A549 (cell line): ENCODE data around the gene RNU6-9. TPM values are rescaled to one million over a fixed set of nuclear protein-coding genes. Genes with fewer than 3 reads are reported as not detected.
"Not testable (repeated sequence)": the region's sequence is repeated elsewhere in the genome, so short reads cannot be mapped to it uniquely, and the experiment has no call there.

Experiments used
- ATAC-seq, 2 experiments: fragments of 200-7000 bp in 1 of 2; fragments of >200 bp in 1 of 2; cut with Nextera tagmentation in 1 of 2; cut with Tn5 transposase in 1 of 2; 3 replicates each; pipeline versions ENCODE4 v1.8.0 to v1.9.1; 2018 to 2020; ENCODE audit warnings: mild to moderate bottlenecking in 1 of 2, moderate library complexity in 1 of 2
- CTCF ChIA-PET: fragments of 300-600 bp; sonication (Branson Sonifier 250); formaldehyde crosslinking; extraction: SDS; loops from one replicate; lab custom pipeline; 2021; ENCODE audit warnings: antibody characterized with exemption, inconsistent platforms; lab: Yijun Ruan, JAX
- POLR2A ChIA-PET: fragments of 350-600 bp; formaldehyde crosslinking; extraction: SDS; loops from one replicate; lab custom pipeline; 2021; ENCODE audit warnings: antibody characterized with exemption, inconsistent platforms; lab: Yijun Ruan, JAX
- DNase-seq, 2 experiments: peaks; one replicate each; pipeline versions ENCODE4 v3.0.0 to v3.0.0-alpha.2; 2011 to 2016; ENCODE audit warnings: low read depth in 1 of 2, low spot score in 1 of 2
- FAIRE-seq: peaks from 2 replicates; lab custom pipeline; 2011; peaks lifted over from hg19 to GRCh38; lab: Jason Lieb, UNC
- H3K27ac ChIP-seq, 2 experiments: fragments of >200 bp; sonication (Bioruptor Twin); formaldehyde crosslinking; 3 replicates each; pipeline ENCODE4 v1.5.1; 2016 to 2017
- H3K4me1 ChIP-seq: fragments of >200 bp; sonication (Bioruptor Twin); formaldehyde crosslinking; 3 replicates; pipeline ENCODE4 v1.6.1; 2016
- H3K4me2 ChIP-seq: fragments of >200 bp; sonication (Bioruptor Twin); formaldehyde crosslinking; 3 replicates; pipeline ENCODE4 v1.6.1; 2016
- H3K4me3 ChIP-seq: fragments of >200 bp; sonication (Bioruptor Twin); formaldehyde crosslinking; 3 replicates; pipeline ENCODE4 v1.5.1; 2016
- H3K9me3 ChIP-seq: fragments of >200 bp; sonication (Bioruptor Twin); formaldehyde crosslinking; 3 replicates; pipeline ENCODE4 v1.6.1; 2016
- CBX2 ChIP-seq: fragments of 200-600 bp; sonication (generic); IDR thresholded peaks from 2 replicates; pipeline ENCODE4 v1.6.1; 2016; ENCODE audit warnings: low read depth, mild to moderate bottlenecking, borderline replicate concordance
- CEBPB ChIP-seq, 2 experiments: fragments of >200 bp in 1 of 2; sonication (Bioruptor Twin) in 1 of 2; formaldehyde crosslinking in 1 of 2; IDR thresholded peaks; 2 replicates each; pipeline ENCODE4 v1.6.1; 2012 to 2016
- EHF ChIP-seq: fragments of 250-450 bp; sonication (Bioruptor Pico); IDR thresholded peaks from 2 replicates; pipeline ENCODE4 v1.5.0; 2020; ENCODE audit warnings: mild to moderate bottlenecking
- EHMT2 ChIP-seq: fragments of 200-600 bp; sonication (generic); IDR thresholded peaks from 2 replicates; pipeline ENCODE4 v1.6.1; 2016; ENCODE audit warnings: antibody characterized with exemption, low read depth, mild to moderate bottlenecking, moderate library complexity
- EP300 ChIP-seq, 2 experiments: fragments of >200 bp; sonication (Bioruptor Twin); formaldehyde crosslinking; IDR thresholded peaks; 2 replicates in 1 of 2; 3 replicates in 1 of 2; pipeline ENCODE4 v1.6.1; 2016 to 2017
- GATA3 ChIP-seq: IDR thresholded peaks from 2 replicates; pipeline ENCODE4 v1.6.1; 2012; ENCODE audit warnings: borderline replicate concordance
- HOXA7 ChIP-seq: fragments of 250-450 bp; sonication (Bioruptor Pico); IDR thresholded peaks from 2 replicates; pipeline ENCODE4 v1.5.0; 2020; ENCODE audit warnings: mild to moderate bottlenecking, moderate library complexity
- HOXB5 ChIP-seq: fragments of 250-450 bp; sonication (Bioruptor Pico); IDR thresholded peaks from 2 replicates; pipeline ENCODE4 v1.5.0; 2020; ENCODE audit warnings: mild to moderate bottlenecking, moderate library complexity
- JUN ChIP-seq, 2 experiments: fragments of >200 bp; sonication (Bioruptor Twin); formaldehyde crosslinking; IDR thresholded peaks; 2 replicates in 1 of 2; 3 replicates in 1 of 2; pipeline ENCODE4 v1.6.1; 2016 to 2017
- JUNB ChIP-seq: fragments of >200 bp; sonication (Bioruptor Twin); formaldehyde crosslinking; IDR thresholded peaks from 2 replicates; pipeline ENCODE4 v1.6.1; 2016
- MAFK ChIP-seq: fragments of 450-650 bp; IDR thresholded peaks from 2 replicates; pipeline ENCODE4 v1.6.1; 2014; ENCODE audit not compliant: partially characterized antibody
- MAX ChIP-seq: IDR thresholded peaks from 2 replicates; pipeline ENCODE4 v1.6.1; 2012
- MYC ChIP-seq: IDR thresholded peaks from 2 replicates; pipeline ENCODE4 v1.6.1; 2012; ENCODE audit warnings: mild to moderate bottlenecking, inconsistent platforms, low read length, improper control_type of control experiment, borderline replicate concordance
- PBX3 ChIP-seq: IDR thresholded peaks from 2 replicates; pipeline ENCODE4 v1.6.1; 2012
- RAD21 ChIP-seq, 2 experiments: fragments of >200 bp in 1 of 2; sonication (Bioruptor Twin) in 1 of 2; formaldehyde crosslinking in 1 of 2; IDR thresholded peaks in 1 of 2; conservative IDR thresholded peaks in 1 of 2; 2 replicates in 1 of 2; 3 replicates in 1 of 2; pipeline ENCODE4 v1.6.1; 2012 to 2018; ENCODE audit warnings: inconsistent platforms in 1 of 2
- RNF2 ChIP-seq: fragments of 200-600 bp; sonication (generic); IDR thresholded peaks from 2 replicates; pipeline ENCODE4 v1.6.1; 2016; ENCODE audit warnings: low read depth, mild to moderate bottlenecking, antibody characterized with exemption, moderate library complexity, borderline replicate concordance
- SMC3 ChIP-seq: fragments of >200 bp; sonication (Bioruptor Twin); formaldehyde crosslinking; IDR thresholded peaks from 3 replicates; pipeline ENCODE4 v1.6.1; 2018; ENCODE audit warnings: inconsistent platforms
- SREBF2 ChIP-seq: fragments of 450-650 bp; IDR thresholded peaks from 2 replicates; pipeline ENCODE4 v1.6.1; 2014; ENCODE audit warnings: mild to moderate bottlenecking, moderate library complexity
- ZFP36 ChIP-seq: fragments of 450-650 bp; IDR thresholded peaks from 2 replicates; pipeline ENCODE4 v1.6.1; 2014; ENCODE audit warnings: borderline replicate concordance; ENCODE audit not compliant: partially characterized antibody
- ZSCAN20 ChIP-seq: fragments of 250-450 bp; sonication (Bioruptor Pico); IDR thresholded peaks from 2 replicates; pipeline ENCODE4 v1.8.0; 2022; ENCODE audit warnings: mild to moderate bottlenecking, moderate library complexity
- WGBS: methylation state at CpG from one replicate; pipeline ENCODE4 v1.1.6; 2017; ENCODE audit errors: missing lambda C conversion rate; 5-methylcytosine and 5-hydroxymethylcytosine counted together
- polyA plus RNA-seq, 4 experiments: library from polyadenylated mRNA; depleted of rRNA in 3 of 4; stranded (reverse); fragments of >200 nt; fragmentation: RNase III in 1 of 4; extraction: RNeasy Plus Mini Kit Qiagen cat#74134 plus additional on column Dnase treatment in 1 of 4; gene quantifications; 2 replicates in 3 of 4; 3 replicates in 1 of 4; pipeline ENCODE4 v1.2.3, GENCODE V29; 2011 to 2017

The RNU6-9 gene
- polyA plus RNA-seq, 2 of the 4 experiments (the other 2 are of a cell fraction): not detected

DNA sequence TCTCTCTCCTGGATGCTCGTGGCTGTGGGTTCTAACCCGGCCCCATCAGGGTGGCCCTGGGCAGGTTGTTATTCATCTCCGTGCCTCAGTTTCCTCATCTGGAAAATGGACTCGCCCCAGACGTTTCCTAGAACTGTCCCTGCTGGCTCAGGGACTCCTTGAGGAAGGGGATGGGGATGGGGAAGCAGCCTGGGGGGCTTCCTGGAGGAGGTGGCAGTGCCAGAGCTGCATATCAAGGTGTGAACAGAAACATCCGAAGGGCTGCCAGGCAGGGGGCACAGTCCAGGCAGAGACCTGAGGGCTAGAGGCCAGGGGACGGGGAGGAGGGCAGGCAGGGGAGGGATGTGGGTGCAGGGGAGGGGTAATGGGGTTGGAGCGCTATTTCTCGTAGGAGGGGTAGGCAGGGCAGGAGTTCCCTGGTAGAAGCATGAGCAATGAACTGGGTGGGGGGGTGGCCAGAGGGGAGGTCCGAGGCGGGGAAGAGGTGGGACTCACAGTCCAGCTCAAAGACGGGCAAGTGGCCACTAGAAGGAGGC, 44.8 kb upstream of the RNU6-9 start:
- 56% methylated on average over 7 of the region's 12 CpGs for WGBS
- peak overlapping the region in 1 of 2 experiments; percentile 49; a peak in 3 of 6 replicates for H3K27ac ChIP-seq
- no peaks in the 10 kb centered on the region for H3K9me3 ChIP-seq
- CTCF ChIA-PET: interaction anchor here (1.1 to 1.7 kb wide), 2 partner anchors 10 to 225 kb away, joined by 3 to 4 read pairs; partner anchors contain the start of gene CFD
- H3K4me1 ChIP-seq: peaks cover 17% of the 10 kb centered on the region
- POLR2A ChIA-PET: no interaction called here
- no peak for DNase-seq
- no peak for FAIRE-seq
- TF ChIP-seq EP300 (IDR thresholded peaks at IDR 0.05): no peak
- peak; percentile 66 for TF ChIP-seq ZFP36
- TF ChIP-seq MAFK: no peak
- no peak for TF ChIP-seq SREBF2
- TF ChIP-seq HOXA7 (CRISPR knock-in tag): no peak
- no peak for TF ChIP-seq EHMT2
- no peak for TF ChIP-seq EHF (CRISPR knock-in tag)
- H3K4me2 ChIP-seq: no peak overlapping the region
- H3K4me3 ChIP-seq: no peak overlapping the region
- no peak for ATAC-seq

GRCh38 chr19:849195-849594, 44.1 kb upstream of the RNU6-9 start:
- peaks cover 12% of the 10 kb centered on the region for H3K4me1 ChIP-seq
- WGBS: 77% methylated on average over 8 of the region's 8 CpGs
- not testable (repeated sequence) for FAIRE-seq

DNA sequence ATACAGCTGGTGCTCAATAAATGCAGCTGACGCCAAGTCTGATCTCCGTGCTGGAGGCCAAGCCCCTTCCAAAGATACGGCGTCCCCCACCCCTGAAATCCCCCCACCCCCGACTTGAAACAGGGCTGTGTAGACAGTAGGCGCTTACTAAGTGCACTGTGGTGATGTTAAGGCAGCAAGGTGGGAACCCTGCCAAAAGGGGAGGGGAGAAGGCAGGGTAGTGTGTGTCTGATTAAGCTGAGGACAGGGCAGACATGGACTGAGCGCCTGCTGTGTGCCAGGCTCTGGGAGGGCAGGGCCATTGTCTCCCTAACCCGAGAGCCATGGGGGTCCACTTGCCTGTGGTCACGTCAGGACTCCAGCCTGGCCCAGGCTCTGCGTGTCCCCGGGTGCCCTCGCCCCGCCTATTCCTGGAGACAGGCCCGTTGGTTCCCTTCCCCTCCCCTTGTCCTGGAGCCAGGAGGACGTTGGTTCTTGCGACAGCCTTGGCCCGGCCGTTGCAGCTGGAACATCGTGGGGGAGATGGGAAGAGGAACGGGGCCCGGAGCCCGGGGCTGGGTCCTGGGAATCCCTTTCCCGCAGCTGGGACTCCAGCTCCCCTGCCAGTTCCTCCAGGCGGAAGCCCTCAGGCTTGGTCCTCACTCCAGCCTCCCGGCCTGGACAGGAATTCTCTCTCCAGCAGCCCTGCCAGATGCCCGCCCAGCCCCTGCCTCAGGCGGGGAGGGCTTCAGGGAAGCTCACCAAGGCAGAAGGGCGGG, 42.9 kb upstream of the RNU6-9 start:
- CTCF ChIA-PET: interaction anchor here (0.6 to 1.2 kb wide), 5 partner anchors 9 to 81 kb away, joined by 3 to 4 read pairs (median 3); partner anchors contain the start of gene CFD
- TF ChIP-seq RAD21 (conservative IDR thresholded peaks at IDR 0.05 in 1 of 2, IDR thresholded peaks at IDR 0.05 in 1 of 2) (no peak), HOXB5 (CRISPR knock-in tag) (no peak), RNF2 (no peak), CEBPB (IDR thresholded peaks at IDR 0.05) (peak; percentile 24 to 87; a peak in 2 of 4 replicates), JUNB (no peak), ZSCAN20 (CRISPR knock-in tag) (no peak), JUN (IDR thresholded peaks at IDR 0.05) (0 out of 5 replicates have a peak, but pooled peaks of 1 of the 2 experiments have one; percentile 20), SMC3 (no peak), CBX2 (no peak), GATA3 (0 out of 2 replicates have a peak, but pooled peaks have one; percentile 37), MAX (0 out of 2 replicates have a peak, but pooled peaks have one; percentile 27), PBX3 (no peak), MYC (0 out of 2 replicates have a peak, but pooled peaks have one; percentile 55)
- ATAC-seq: peak; percentile 86 to 88

More at GRCh38 chr19:849195-849594, 44.1 kb upstream of the RNU6-9 start:
- not testable (repeated sequence) for ATAC-seq, H3K4me2 ChIP-seq, H3K9me3 ChIP-seq, H3K4me3 ChIP-seq, DNase-seq
- peak overlapping the region in 1 of 2 experiments; percentile 49; a peak in 3 of 6 replicates for H3K27ac ChIP-seq
- ChIA-PET POLR2A (interaction anchor here (0.7 kb wide), 1 partner anchor 417 kb away, joined by 3 read pairs; no protein-coding TSS in a partner anchor), CTCF (interaction anchor here (0.5 to 1.7 kb wide), 5 partner anchors 10 to 225 kb away, joined by 3 to 4 read pairs (median 3); partner anchors contain the start of gene CFD)

More for the DNA sequence above, 42.9 kb upstream of the RNU6-9 start:
- FAIRE-seq (no peak), DNase-seq (peak; percentile 76 to 92)
- 18% methylated on average over 10 of the region's 28 CpGs for WGBS
- peak overlapping the region; percentile 87 for H3K4me2 ChIP-seq
- POLR2A ChIA-PET: no interaction called here
- peak overlapping the region; percentile 89 for H3K27ac ChIP-seq
- H3K4me1 ChIP-seq: peaks cover 12% of the 10 kb centered on the region
- peak overlapping the region; percentile 21; the same call in 1 of the 3 replicates for H3K4me3 ChIP-seq
- H3K9me3 ChIP-seq: no peaks in the 10 kb centered on the region
